SK-N-MC (cell line): ENCODE measurements around the gene CSF1.

Source experiments
- EZH2 ChIP-seq: fragments of 200-600 bp; sonication (generic); IDR thresholded peaks from one replicate; pipeline ENCODE4 v1.6.1; 2017; ENCODE audit warnings: antibody characterized with exemption
- POLR2AphosphoS5 ChIP-seq: IDR thresholded peaks from 2 replicates; pipeline ENCODE4 v1.6.1; 2012; ENCODE audit warnings: mild to moderate bottlenecking, low read depth, low read length, borderline replicate concordance

DNA sequence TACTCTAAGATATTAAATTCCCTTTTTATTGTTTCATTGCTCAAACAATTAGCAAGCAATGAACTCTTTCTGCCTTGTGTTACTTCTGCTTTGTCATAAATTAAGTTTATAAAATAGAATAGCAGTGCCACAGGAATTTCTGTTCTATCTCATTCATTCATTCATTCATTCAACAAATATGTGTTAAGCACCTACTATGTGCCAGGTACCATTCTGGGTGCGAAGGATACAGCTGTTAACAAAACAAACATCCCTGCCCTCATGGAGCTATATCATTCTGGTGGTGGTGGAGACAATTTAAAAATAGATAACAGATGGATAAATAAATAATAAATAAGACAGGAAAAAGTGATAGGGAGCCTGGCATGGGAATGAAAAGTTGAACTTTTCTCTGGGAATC, 39.4 kb downstream of the CSF1 start:
- no peak for TF ChIP-seq POLR2AphosphoS5
- TF ChIP-seq EZH2, result no peak
